IMR-90 (cell line): Measurements from ENCODE around the gene SVIL. TPM values are rescaled to one million over a fixed set of nuclear protein-coding genes. Genes with fewer than 3 reads are reported as not detected.
A peak's percentile ranks its signal among the peaks of the same experiment; 100 is the strongest.
"Not testable (repeated sequence)": the region's sequence is repeated elsewhere in the genome, so short reads cannot be mapped to it uniquely, and the experiment has no call there.

Experiments used
- ATAC-seq: fragments of 200-7000 bp; cut with Tn5 transposase; 2 replicates; pipeline ENCODE4 v1.9.1; 2020; ENCODE audit warnings: low read depth, mild to moderate bottlenecking, moderate library complexity
- BruUV-seq: library from RNA; stranded (reverse); fragments of 400-500 nt; replicated peaks from 2 replicates; lab custom pipeline; 2021; lab: Mats Ljungman, UMichigan
- CTCF ChIA-PET: fragments of 300-600 bp; formaldehyde crosslinking; extraction: SDS; loops from one replicate; lab custom pipeline; 2021; ENCODE audit warnings: antibody characterized with exemption; lab: Yijun Ruan, JAX
- POLR2A ChIA-PET: fragments of 300-600 bp; sonication (Branson Sonifier 250); formaldehyde crosslinking; loops from one replicate; lab custom pipeline; 2022; ENCODE audit warnings: antibody characterized with exemption; ENCODE audit not compliant: unreplicated experiment; lab: Charles Lee
- DNase-seq: peaks from one replicate; pipeline ENCODE4 v3.0.0; 2013
- H2AFZ ChIP-seq: replicated peaks from 2 replicates; pipeline ENCODE3; 2013; ENCODE audit warnings: low read length, mild to moderate bottlenecking; ENCODE audit not compliant: poor library complexity
- H2AK5ac ChIP-seq: 2 replicates; pipeline ENCODE4 v1.6.1; 2013; ENCODE audit warnings: low read depth, low read length, inconsistent platforms
- H2AK9ac ChIP-seq: replicated peaks from 2 replicates; pipeline ENCODE3; 2013; ENCODE audit warnings: mild to moderate bottlenecking, low read depth, low read length, moderate library complexity; ENCODE audit not compliant: poor library complexity
- H2BK120ac ChIP-seq: 2 replicates; pipeline ENCODE4 v1.6.1; 2013; ENCODE audit warnings: low read depth, low read length, inconsistent platforms
- H2BK15ac ChIP-seq: 3 replicates; pipeline ENCODE4 v1.6.1; 2013; ENCODE audit warnings: low read depth, low read length, inconsistent platforms
- H2BK20ac ChIP-seq: 2 replicates; pipeline ENCODE4 v1.6.1; 2013; ENCODE audit warnings: low read depth, mild to moderate bottlenecking, inconsistent platforms, low read length, moderate library complexity
- H2BK5ac ChIP-seq: 2 replicates; pipeline ENCODE4 v1.6.1; 2013; ENCODE audit warnings: mild to moderate bottlenecking, low read depth, low read length, inconsistent platforms; ENCODE audit not compliant: poor library complexity, severe bottlenecking
- H3K14ac ChIP-seq: replicated peaks from 2 replicates; pipeline ENCODE4 v1.6.1; 2013; ENCODE audit warnings: low read depth, low read length, inconsistent platforms
- H3K18ac ChIP-seq: 2 replicates; pipeline ENCODE4 v1.6.1; 2013; ENCODE audit warnings: low read depth, low read length, control low read depth
- H3K23ac ChIP-seq: 2 replicates; pipeline ENCODE4 v1.6.1; 2013; ENCODE audit warnings: low read depth, low read length, inconsistent platforms
- H3K27ac ChIP-seq: 2 replicates; pipeline ENCODE4 v1.5.1; 2013; ENCODE audit warnings: mild to moderate bottlenecking, control low read depth, low read length; ENCODE audit not compliant: insufficient read depth
- H3K27me3 ChIP-seq: 2 replicates; pipeline ENCODE4 v1.6.1; 2013; ENCODE audit warnings: low read length; ENCODE audit not compliant: control insufficient read depth, insufficient read depth
- H3K36me3 ChIP-seq: 2 replicates; pipeline ENCODE4 v1.6.1; 2013; ENCODE audit warnings: low read length, mixed read lengths; ENCODE audit not compliant: control insufficient read depth, insufficient read depth
- H3K4ac ChIP-seq: 2 replicates; pipeline ENCODE4 v1.6.1; 2013; ENCODE audit warnings: low read depth, low read length, inconsistent platforms
- H3K4me1 ChIP-seq: 2 replicates; pipeline ENCODE4 v1.6.1; 2013; ENCODE audit warnings: low read length, mixed read lengths; ENCODE audit not compliant: control insufficient read depth, insufficient read depth
- H3K4me2 ChIP-seq: 2 replicates; pipeline ENCODE4 v1.6.1; 2013; ENCODE audit warnings: low read depth, mild to moderate bottlenecking, control low read depth, low read length, moderate library complexity
- H3K4me3 ChIP-seq: 2 replicates; pipeline ENCODE4 v1.5.1; 2013; ENCODE audit warnings: low read depth, mild to moderate bottlenecking, control low read depth, low read length, moderate library complexity; ENCODE audit not compliant: insufficient read depth
- H3K56ac ChIP-seq: 2 replicates; pipeline ENCODE4 v1.6.1; 2013; ENCODE audit warnings: low read length, inconsistent platforms; ENCODE audit not compliant: insufficient read depth; ENCODE audit errors: extremely low read depth
- H3K79me1 ChIP-seq, 2 experiments: 2 replicates each; pipeline ENCODE4 v1.6.1; 2013; ENCODE audit warnings: low read length in 2 of 2, inconsistent platforms in 1 of 2, low read depth in 1 of 2
- H3K9ac ChIP-seq: 2 replicates; pipeline ENCODE4 v1.6.1; 2013; ENCODE audit warnings: low read depth, low read length, control low read depth
- H3K9me1 ChIP-seq: 2 replicates; pipeline ENCODE4 v1.6.1; 2013; ENCODE audit warnings: low read length, inconsistent platforms; ENCODE audit not compliant: insufficient read depth
- H3K9me3 ChIP-seq: 2 replicates; pipeline ENCODE4 v1.6.1; 2013; ENCODE audit warnings: low read length; ENCODE audit not compliant: control insufficient read depth, insufficient read depth
- H4K20me1 ChIP-seq: 2 replicates; pipeline ENCODE4 v1.6.1; 2013; ENCODE audit warnings: low read length, inconsistent platforms; ENCODE audit not compliant: insufficient read depth
- H4K5ac ChIP-seq: 2 replicates; pipeline ENCODE4 v1.6.1; 2013; ENCODE audit warnings: mild to moderate bottlenecking, low read depth, low read length, control low read depth
- H4K8ac ChIP-seq, 2 experiments: 2 replicates each; pipeline ENCODE4 v1.6.1; 2013; ENCODE audit warnings: low read depth in 2 of 2, low read length in 2 of 2, control low read depth in 1 of 2, inconsistent platforms in 1 of 2
- H4K91ac ChIP-seq: 2 replicates; pipeline ENCODE4 v1.6.1; 2013; ENCODE audit warnings: low read depth, low read length, inconsistent platforms; ENCODE audit not compliant: insufficient read depth
- FOS ChIP-seq: fragments of 150-350 bp; IDR thresholded peaks from 2 replicates; pipeline ENCODE4 v1.6.1; 2016; ENCODE audit warnings: low read depth, low read length
- MAZ ChIP-seq: IDR thresholded peaks from 2 replicates; pipeline ENCODE4 v1.6.1; 2012; ENCODE audit warnings: low read depth, mild to moderate bottlenecking, low read length, improper control_type of control experiment, moderate library complexity, borderline replicate concordance
- WGBS, 2 experiments: methylation state at CpG; one replicate each; pipeline versions ENCODE4 v1.1.5 to v1.1.7; 2013; ENCODE audit warnings: missing lambda C conversion rate in 2 of 2; ENCODE audit not compliant: insufficient read length in 1 of 2; ENCODE audit errors: extremely low coverage in 2 of 2; 5-methylcytosine and 5-hydroxymethylcytosine counted together
- dilution Hi-C: fragments of 300-500 bp; cut with HindIII; formaldehyde crosslinking; loops from one replicate; pipeline ENCODE4 v1.14.3; 2018; ENCODE audit warnings: low sequenced_read_pairs; ENCODE audit not compliant: unreplicated experiment
- in situ Hi-C: fragments of 300-500 bp; cut with MboI; formaldehyde crosslinking; loops from 3 replicates; pipeline ENCODE4 v1.14.3; 2019; ENCODE audit warnings: low sequenced_read_pairs, inconsistent platforms, mixed read lengths
- intact Hi-C: fragments of 100-400 bp; cut with micrococcal nuclease; formaldehyde crosslinking; loops from 2 replicates; pipeline ENCODE4 v1.10.0; 2022
- polyA plus RNA-seq, 3 experiments: library from polyadenylated mRNA; depleted of rRNA; stranded (reverse); fragments of >200 nt; gene quantifications; 2 replicates each; pipeline ENCODE4 v1.2.3, GENCODE V29; 2012; ENCODE audit warnings: low replicate concordance in 1 of 3
- total RNA-seq: library from RNA; depleted of rRNA; stranded (reverse); fragments of >200 nt; gene quantifications from 2 replicates; pipeline ENCODE4 v1.2.3, GENCODE V29; 2012

Gene SVIL
- total and polyA plus RNA-seq, 2 of the 4 experiments (the other 2 are of a cell fraction) = 11.5 to 11.6 TPM

GRCh38 chr10:29582769-29583168, 52.0 kb downstream of the SVIL start:
- Histone ChIP-seq H3K79me1 (peaks cover 14 to 81% of the 10 kb centered on the region in 2 experiments; a peak in 3 of 4 replicates), H3K9me1 (peaks cover 21% of the 10 kb centered on the region), H3K23ac (peak overlapping the region; percentile 73; the same call in 1 of the 2 replicates), H4K8ac (peak overlapping the region in 1 of 2 experiments; percentile 81; a peak in 1 of 4 replicates), H3K27ac (peak overlapping the region; percentile 75), H2BK120ac (peak overlapping the region; percentile 92; the same call in 1 of the 2 replicates), H2BK20ac (0 out of 2 replicates have a peak overlapping the region, but pooled peaks have one; percentile 92), H3K4me2 (peak overlapping the region; percentile 77), H2AK5ac (peak overlapping the region; percentile 68; the same call in 1 of the 2 replicates), H3K9ac (peak overlapping the region; percentile 51; the same call in 1 of the 2 replicates), H3K4ac (peak overlapping the region; percentile 82), H2BK5ac (peak overlapping the region; percentile 91), H3K18ac (peak overlapping the region; percentile 73; the same call in 1 of the 2 replicates), H4K20me1 (peaks cover 13% of the 10 kb centered on the region; the same call in 1 of the 2 replicates), H3K4me1 (peaks cover 12% of the 10 kb centered on the region)
- H2AK9ac ChIP-seq, H3K56ac ChIP-seq, H3K4me3 ChIP-seq, H4K91ac ChIP-seq, POLR2A ChIA-PET, H3K9me3 ChIP-seq, H2BK15ac ChIP-seq, in situ Hi-C loops, H3K36me3 ChIP-seq, H4K5ac ChIP-seq, H3K27me3 ChIP-seq, H2AFZ ChIP-seq, BruUV-seq, CTCF ChIA-PET, dilution Hi-C loops, H3K14ac ChIP-seq, intact Hi-C loops: not testable (repeated sequence)
- peak; percentile 85 for ATAC-seq
- no CpG with 5 or more reads among the region's 5 CpGs for WGBS, 2 experiments
- peak; percentile 13; the same call in 1 of the 2 replicates for TF ChIP-seq MAZ
- TF ChIP-seq FOS = peak; percentile 85
- peak; percentile 88 for DNase-seq
